Stimulated activated CD4-positive, alpha-beta T cell treated with anti-CD3 and anti-CD28 coated beads, Interleukin-12 subunit alpha, Interleukin-12 subunit beta, amount 100 ng/mL, for 48 hours (primary cell): ENCODE measurements around the gene ACAD11.

Source experiments
- DNase-seq, 3 donors: peaks; one replicate each; pipeline ENCODE4 v3.0.0-alpha.2; 2020; ENCODE audit warnings: low read depth in 2 of 3, low spot score in 1 of 3

The ACAD11 gene

DNA sequence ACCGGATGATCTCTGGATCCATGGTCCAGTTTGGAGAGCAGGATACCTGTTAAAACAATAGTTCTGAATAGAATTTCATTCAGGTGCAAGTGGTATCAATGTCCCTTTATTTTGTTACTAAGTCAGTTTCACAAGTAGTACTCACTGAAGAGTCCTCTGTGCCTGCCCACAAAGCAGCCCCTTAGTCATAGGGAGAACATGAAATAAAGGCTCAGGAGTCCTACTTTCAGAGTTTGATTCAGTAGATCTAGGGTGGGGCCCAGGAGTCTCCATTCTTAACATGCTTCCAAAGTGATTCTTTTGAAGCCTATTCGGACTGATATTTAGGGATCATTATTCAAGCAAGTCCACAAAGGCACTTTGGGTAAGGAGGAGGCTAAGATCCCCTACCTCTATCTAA is 142.3 kb downstream of the ACAD11 start:
- DNase-seq = no peak

DNA sequence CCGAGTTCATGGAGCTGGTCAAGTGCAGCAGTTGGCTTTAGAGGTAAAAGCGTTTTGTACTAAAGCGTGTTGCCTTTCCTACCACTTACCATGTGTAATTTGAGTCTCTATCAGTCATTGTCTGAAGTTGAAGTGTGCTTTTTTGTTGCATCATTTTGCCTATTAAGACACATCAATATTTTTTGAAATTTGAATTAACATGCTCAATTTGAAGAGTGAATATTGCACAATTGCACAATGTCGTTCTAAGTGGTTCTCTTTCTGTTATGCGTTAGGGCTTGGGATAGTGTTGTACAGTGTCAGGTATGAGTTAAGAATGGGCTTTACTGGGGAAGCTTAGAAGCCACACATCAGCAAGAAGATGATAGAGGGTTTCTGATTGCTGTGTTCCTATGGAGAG is 146.6 kb downstream of the ACAD11 start:
- DNase-seq = no peak

DNA sequence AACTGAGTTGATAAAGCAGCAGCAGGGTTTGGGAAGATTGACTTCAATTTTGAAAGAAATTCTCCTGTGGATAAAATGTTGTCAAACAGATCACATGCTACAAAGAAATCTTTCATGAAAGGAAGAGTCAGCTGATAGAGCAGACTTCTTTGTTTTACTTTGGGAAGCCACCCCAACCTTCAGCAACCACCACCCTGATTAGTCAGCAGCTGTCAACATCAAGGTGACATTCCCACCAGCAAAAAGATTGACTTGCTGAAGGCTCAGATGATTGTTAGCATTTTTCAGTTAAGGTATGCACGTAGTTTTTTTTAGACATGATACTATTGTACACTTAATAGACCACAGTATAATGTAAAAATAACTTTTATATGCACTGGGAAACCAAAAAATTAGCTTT is 150.1 kb downstream of the ACAD11 start:
- DNase-seq = no peak

DNA sequence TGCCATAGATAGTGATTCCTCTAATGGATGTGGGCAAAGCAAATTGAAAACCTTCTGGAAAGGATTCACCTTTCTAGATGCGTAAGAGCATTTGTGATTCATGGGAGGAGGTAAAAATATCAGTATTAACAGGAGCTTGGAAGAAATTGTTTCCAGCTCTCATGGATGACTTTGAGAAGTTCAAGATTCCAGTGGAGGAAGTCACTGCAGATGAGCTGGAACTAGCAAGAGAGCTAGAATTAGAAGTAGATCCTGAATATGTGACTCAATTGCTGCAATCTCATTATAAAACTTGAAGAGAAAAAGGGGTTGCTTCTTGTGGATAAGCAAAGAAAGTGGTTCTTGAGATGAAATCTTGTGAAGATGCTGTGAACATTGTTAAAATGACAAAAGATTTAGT is 150.5 kb downstream of the ACAD11 start:
- DNase-seq = no peak
